ENCODE measurements around the gene CELSR2.

GRCh38 chr1:109265016-109265415 lies 15.7 kb downstream of the CELSR2 start:
- TF ChIP-seq ZNF707 (tag by site-specific recombination; IDR thresholded peaks at IDR 0.05) (no peak), ZNF76 (tag by site-specific recombination; IDR thresholded peaks at IDR 0.05; ENCODE audit: borderline replicate concordance, low read depth) (no peak), PBX3 (CRISPR knock-in tag; IDR thresholded peaks at IDR 0.05) (no peak), ZSCAN23 (tag by site-specific recombination; IDR thresholded peaks at IDR 0.05) (no peak), ZBTB7A (tag by site-specific recombination; IDR thresholded peaks at IDR 0.05; ENCODE audit: low read depth) (no peak), ZNF629 (tag by site-specific recombination; IDR thresholded peaks at IDR 0.05) (no peak), ZNF449 (tag by site-specific recombination; IDR thresholded peaks at IDR 0.05) (no peak), ZNF501 (tag by site-specific recombination; IDR thresholded peaks at IDR 0.05) (no peak), ZFP37 (tag by site-specific recombination; IDR thresholded peaks at IDR 0.05) (no peak), SCRT1 (tag by site-specific recombination; IDR thresholded peaks at IDR 0.05; ENCODE audit: borderline replicate concordance) (no peak)
- TF ChIP-seq, protein P1, sequence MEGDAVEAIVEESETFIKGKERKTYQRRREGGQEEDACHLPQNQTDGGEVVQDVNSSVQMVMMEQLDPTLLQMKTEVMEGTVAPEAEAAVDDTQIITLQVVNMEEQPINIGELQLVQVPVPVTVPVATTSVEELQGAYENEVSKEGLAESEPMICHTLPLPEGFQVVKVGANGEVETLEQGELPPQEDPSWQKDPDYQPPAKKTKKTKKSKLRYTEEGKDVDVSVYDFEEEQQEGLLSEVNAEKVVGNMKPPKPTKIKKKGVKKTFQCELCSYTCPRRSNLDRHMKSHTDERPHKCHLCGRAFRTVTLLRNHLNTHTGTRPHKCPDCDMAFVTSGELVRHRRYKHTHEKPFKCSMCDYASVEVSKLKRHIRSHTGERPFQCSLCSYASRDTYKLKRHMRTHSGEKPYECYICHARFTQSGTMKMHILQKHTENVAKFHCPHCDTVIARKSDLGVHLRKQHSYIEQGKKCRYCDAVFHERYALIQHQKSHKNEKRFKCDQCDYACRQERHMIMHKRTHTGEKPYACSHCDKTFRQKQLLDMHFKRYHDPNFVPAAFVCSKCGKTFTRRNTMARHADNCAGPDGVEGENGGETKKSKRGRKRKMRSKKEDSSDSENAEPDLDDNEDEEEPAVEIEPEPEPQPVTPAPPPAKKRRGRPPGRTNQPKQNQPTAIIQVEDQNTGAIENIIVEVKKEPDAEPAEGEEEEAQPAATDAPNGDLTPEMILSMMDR (tag by site-specific recombination; IDR thresholded peaks at IDR 0.05) = no peak
- TF ChIP-seq, protein P2, sequence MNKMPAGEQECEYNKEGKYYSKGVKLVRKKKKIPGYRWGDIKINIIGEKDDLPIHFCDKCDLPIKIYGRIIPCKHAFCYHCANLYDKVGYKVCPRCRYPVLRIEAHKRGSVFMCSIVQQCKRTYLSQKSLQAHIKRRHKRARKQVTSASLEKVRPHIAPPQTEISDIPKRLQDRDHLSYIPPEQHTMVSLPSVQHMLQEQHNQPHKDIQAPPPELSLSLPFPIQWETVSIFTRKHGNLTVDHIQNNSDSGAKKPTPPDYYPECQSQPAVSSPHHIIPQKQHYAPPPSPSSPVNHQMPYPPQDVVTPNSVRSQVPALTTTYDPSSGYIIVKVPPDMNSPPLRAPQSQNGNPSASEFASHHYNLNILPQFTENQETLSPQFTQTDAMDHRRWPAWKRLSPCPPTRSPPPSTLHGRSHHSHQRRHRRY (tag by site-specific recombination; IDR thresholded peaks at IDR 0.05) = no peak
- TF ChIP-seq, protein P3, sequence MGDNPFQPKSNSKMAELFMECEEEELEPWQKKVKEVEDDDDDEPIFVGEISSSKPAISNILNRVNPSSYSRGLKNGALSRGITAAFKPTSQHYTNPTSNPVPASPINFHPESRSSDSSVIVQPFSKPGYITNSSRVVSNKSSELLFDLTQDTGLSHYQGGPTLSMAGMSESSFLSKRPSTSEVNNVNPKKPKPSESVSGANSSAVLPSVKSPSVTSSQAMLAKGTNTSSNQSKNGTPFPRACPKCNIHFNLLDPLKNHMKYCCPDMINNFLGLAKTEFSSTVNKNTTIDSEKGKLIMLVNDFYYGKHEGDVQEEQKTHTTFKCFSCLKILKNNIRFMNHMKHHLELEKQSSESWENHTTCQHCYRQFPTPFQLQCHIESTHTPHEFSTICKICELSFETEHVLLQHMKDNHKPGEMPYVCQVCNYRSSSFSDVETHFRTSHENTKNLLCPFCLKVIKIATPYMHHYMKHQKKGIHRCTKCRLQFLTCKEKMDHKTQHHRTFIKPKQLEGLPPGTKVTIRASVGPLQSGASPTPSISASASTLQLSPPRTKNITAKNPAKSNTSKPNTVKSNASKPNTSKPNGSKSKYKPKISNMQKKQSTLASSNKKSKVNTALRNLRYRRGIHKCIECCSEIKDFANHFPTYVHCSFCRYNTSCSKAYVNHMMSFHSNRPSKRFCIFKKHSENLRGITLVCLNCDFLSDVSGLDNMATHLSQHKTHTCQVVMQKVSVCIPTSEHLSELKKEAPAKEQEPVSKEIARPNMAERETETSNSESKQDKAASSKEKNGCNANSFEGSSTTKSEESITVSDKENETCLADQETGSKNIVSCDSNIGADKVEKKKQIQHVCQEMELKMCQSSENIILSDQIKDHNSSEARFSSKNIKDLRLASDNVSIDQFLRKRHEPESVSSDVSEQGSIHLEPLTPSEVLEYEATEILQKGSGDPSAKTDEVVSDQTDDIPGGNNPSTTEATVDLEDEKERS (tag by site-specific recombination; IDR thresholded peaks at IDR 0.05) = no peak
- TF ChIP-seq, protein P4, sequence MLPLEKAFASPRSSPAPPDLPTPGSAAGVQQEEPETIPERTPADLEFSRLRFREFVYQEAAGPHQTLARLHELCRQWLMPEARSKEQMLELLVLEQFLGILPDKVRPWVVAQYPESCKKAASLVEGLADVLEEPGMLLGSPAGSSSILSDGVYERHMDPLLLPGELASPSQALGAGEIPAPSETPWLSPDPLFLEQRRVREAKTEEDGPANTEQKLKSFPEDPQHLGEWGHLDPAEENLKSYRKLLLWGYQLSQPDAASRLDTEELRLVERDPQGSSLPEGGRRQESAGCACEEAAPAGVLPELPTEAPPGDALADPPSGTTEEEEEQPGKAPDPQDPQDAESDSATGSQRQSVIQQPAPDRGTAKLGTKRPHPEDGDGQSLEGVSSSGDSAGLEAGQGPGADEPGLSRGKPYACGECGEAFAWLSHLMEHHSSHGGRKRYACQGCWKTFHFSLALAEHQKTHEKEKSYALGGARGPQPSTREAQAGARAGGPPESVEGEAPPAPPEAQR (tag by site-specific recombination; IDR thresholded peaks at IDR 0.05) = no peak
